Measurements from ENCODE around the gene KIRREL3.

The KIRREL3 gene

GRCh38 chr11:126733685-126734084, 266.9 kb downstream of the KIRREL3 start:
- Histone ChIP-seq H4K8ac (ENCODE audit: low read depth, low read length) (no peak overlapping the region), H3K79me1 (ENCODE audit: low read depth, low read length) (no peaks in the 10 kb centered on the region), H3K9me3 (replicated peaks in 1 of 2; ENCODE audit: control insufficient read depth in 2 of 2, insufficient read depth in 1 of 2, low read depth in 1 of 2, low read length in 2 of 2) (no peaks in the 10 kb centered on the region), H2BK15ac (ENCODE audit: low read length) (no peak overlapping the region), H3K36me3 (replicated peaks in 1 of 2; ENCODE audit: control insufficient read depth in 2 of 2, insufficient read depth in 2 of 2, low read length in 2 of 2) (no peaks in the 10 kb centered on the region), H2BK5ac (ENCODE audit: low read length) (no peak overlapping the region), H3K9ac (ENCODE audit: low read depth, low read length, poor library complexity) (no peak overlapping the region), H3K14ac (ENCODE audit: low read length) (no peak overlapping the region), H2AK5ac (ENCODE audit: low read depth, low read length) (no peak overlapping the region), H3K4me1 (ENCODE audit: control insufficient read depth in 2 of 2, insufficient read depth in 1 of 2, low read depth in 1 of 2, low read length in 2 of 2) (peaks cover 0 to 16% of the 10 kb centered on the region in 2 donors), H3K27me3 (ENCODE audit: control insufficient read depth in 3 of 3, insufficient read depth in 3 of 3, low read depth in 1 of 3, low read length in 3 of 3) (no peaks in the 10 kb centered on the region), H3K18ac (ENCODE audit: low read length) (no peak overlapping the region), H3K4ac (ENCODE audit: low read length) (no peak overlapping the region), H2AFZ (ENCODE audit: low read length) (no peak overlapping the region), H2BK12ac (ENCODE audit: low read length) (no peak overlapping the region), H2BK120ac (ENCODE audit: low read depth, low read length) (no peak overlapping the region), H3K23ac (ENCODE audit: low read depth, low read length, poor library complexity) (no peak overlapping the region), H3K27ac (replicated peaks; ENCODE audit: low read length) (no peak overlapping the region), H3K4me3 (ENCODE audit: low read length in 2 of 2) (no peak overlapping the region), H4K91ac (ENCODE audit: low read depth, low read length, poor library complexity) (no peak overlapping the region), H3K4me2 (ENCODE audit: insufficient read depth, low read length, poor library complexity, severe bottlenecking) (no peak overlapping the region)
- WGBS, 2 donors (ENCODE audit: extremely low coverage in 2 of 2, insufficient read length in 2 of 2, insufficient replicate concordance in 1 of 2): no CpG with 5 or more reads among the region's 2 CpGs
- DNase-seq (ENCODE audit: low spot score): no peak

DNA sequence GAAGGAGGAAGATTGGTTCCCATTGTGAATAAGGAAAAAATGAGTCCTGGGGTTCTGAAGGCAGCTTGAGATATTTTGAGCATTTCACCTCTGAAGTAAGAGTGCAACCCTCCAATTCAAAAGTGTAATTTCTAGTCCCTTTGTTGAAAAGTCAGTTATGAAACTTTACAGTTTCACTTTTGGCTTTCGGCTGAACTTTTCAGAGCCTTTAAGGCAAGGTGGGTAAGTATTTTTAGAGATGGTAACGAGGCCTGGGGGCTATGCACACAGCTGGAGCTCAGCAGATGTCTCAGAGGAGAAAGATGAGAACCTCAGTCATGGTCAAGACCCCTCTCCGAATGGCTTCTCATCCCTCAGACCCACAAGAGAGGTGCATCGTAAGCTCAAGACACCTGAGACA, 267.6 kb downstream of the KIRREL3 start:
- no peak overlapping the region for H3K4me2 ChIP-seq (ENCODE audit: insufficient read depth, low read length, poor library complexity, severe bottlenecking)
- H2BK12ac ChIP-seq (ENCODE audit: low read length): no peak overlapping the region
- no peak overlapping the region for H3K9ac ChIP-seq (ENCODE audit: low read depth, low read length, poor library complexity)
- H2BK5ac ChIP-seq (ENCODE audit: low read length): no peak overlapping the region
- H3K9me3 ChIP-seq (replicated peaks in 1 of 2; ENCODE audit: control insufficient read depth in 2 of 2, insufficient read depth in 1 of 2, low read depth in 1 of 2, low read length in 2 of 2): no peaks in the 10 kb centered on the region
- no peak overlapping the region for H4K8ac ChIP-seq (ENCODE audit: low read depth, low read length)
- H3K27me3 ChIP-seq (ENCODE audit: control insufficient read depth in 3 of 3, insufficient read depth in 3 of 3, low read depth in 1 of 3, low read length in 3 of 3): no peaks in the 10 kb centered on the region
- H2AK5ac ChIP-seq (ENCODE audit: low read depth, low read length): no peak overlapping the region
- H3K23ac ChIP-seq (ENCODE audit: low read depth, low read length, poor library complexity): no peak overlapping the region
- no peak overlapping the region for H2BK15ac ChIP-seq (ENCODE audit: low read length)
- no peak for DNase-seq (ENCODE audit: low spot score)
- H3K4me3 ChIP-seq (ENCODE audit: low read length in 2 of 2): no peak overlapping the region
- no peak overlapping the region for H2BK120ac ChIP-seq (ENCODE audit: low read depth, low read length)
- H2AFZ ChIP-seq (ENCODE audit: low read length): no peak overlapping the region
- no CpG with 5 or more reads among the region's 4 CpGs for WGBS, 2 donors (ENCODE audit: extremely low coverage in 2 of 2, insufficient read length in 2 of 2, insufficient replicate concordance in 1 of 2)
- no peak overlapping the region for H3K27ac ChIP-seq (replicated peaks; ENCODE audit: low read length)
- no peak overlapping the region for H3K4ac ChIP-seq (ENCODE audit: low read length)
- no peaks in the 10 kb centered on the region for H3K79me1 ChIP-seq (ENCODE audit: low read depth, low read length)
- no peak overlapping the region for H4K91ac ChIP-seq (ENCODE audit: low read depth, low read length, poor library complexity)
- H3K36me3 ChIP-seq (replicated peaks in 1 of 2; ENCODE audit: control insufficient read depth in 2 of 2, insufficient read depth in 2 of 2, low read length in 2 of 2): no peaks in the 10 kb centered on the region
- peaks cover 0 to 16% of the 10 kb centered on the region in 2 donors for H3K4me1 ChIP-seq (ENCODE audit: control insufficient read depth in 2 of 2, insufficient read depth in 1 of 2, low read depth in 1 of 2, low read length in 2 of 2)
- no peak overlapping the region for H3K14ac ChIP-seq (ENCODE audit: low read length)
- no peak overlapping the region for H3K18ac ChIP-seq (ENCODE audit: low read length)

- H3K27ac ChIP-seq (replicated peaks; ENCODE audit: low read length): no peak overlapping the region
- no peak overlapping the region for H3K14ac ChIP-seq (ENCODE audit: low read length)
- WGBS, 2 donors (ENCODE audit: extremely low coverage in 2 of 2, insufficient read length in 2 of 2, insufficient replicate concordance in 1 of 2): no CpG with 5 or more reads among the region's 4 CpGs
- H3K9me3 ChIP-seq (replicated peaks in 1 of 2; ENCODE audit: control insufficient read depth in 2 of 2, insufficient read depth in 1 of 2, low read depth in 1 of 2, low read length in 2 of 2): no peaks in the 10 kb centered on the region
- no peak overlapping the region for H2BK12ac ChIP-seq (ENCODE audit: low read length)
- no peak overlapping the region for H3K9ac ChIP-seq (ENCODE audit: low read depth, low read length, poor library complexity)
- no peak overlapping the region for H4K8ac ChIP-seq (ENCODE audit: low read depth, low read length)
- no peaks in the 10 kb centered on the region for H3K79me1 ChIP-seq (ENCODE audit: low read depth, low read length)
- no peaks in the 10 kb centered on the region for H3K36me3 ChIP-seq (replicated peaks in 1 of 2; ENCODE audit: control insufficient read depth in 2 of 2, insufficient read depth in 2 of 2, low read length in 2 of 2)
- no peaks in the 10 kb centered on the region for H3K27me3 ChIP-seq (ENCODE audit: control insufficient read depth in 3 of 3, insufficient read depth in 3 of 3, low read depth in 1 of 3, low read length in 3 of 3)
- no peak overlapping the region for H2BK15ac ChIP-seq (ENCODE audit: low read length)
- H3K4me1 ChIP-seq (ENCODE audit: control insufficient read depth in 2 of 2, insufficient read depth in 1 of 2, low read depth in 1 of 2, low read length in 2 of 2): peaks cover 0 to 15% of the 10 kb centered on the region in 2 donors
- H4K91ac ChIP-seq (ENCODE audit: low read depth, low read length, poor library complexity): no peak overlapping the region
- no peak overlapping the region for H3K23ac ChIP-seq (ENCODE audit: low read depth, low read length, poor library complexity)
- H2AK5ac ChIP-seq (ENCODE audit: low read depth, low read length): no peak overlapping the region
- DNase-seq (ENCODE audit: low spot score): no peak
- no peak overlapping the region for H3K4me2 ChIP-seq (ENCODE audit: insufficient read depth, low read length, poor library complexity, severe bottlenecking)
- H3K18ac ChIP-seq (ENCODE audit: low read length): peak overlapping the region; percentile 16
- no peak overlapping the region for H2AFZ ChIP-seq (ENCODE audit: low read length)
- no peak overlapping the region for H3K4me3 ChIP-seq (ENCODE audit: low read length in 2 of 2)
- no peak overlapping the region for H3K4ac ChIP-seq (ENCODE audit: low read length)
- no peak overlapping the region for H2BK5ac ChIP-seq (ENCODE audit: low read length)
- H2BK120ac ChIP-seq (ENCODE audit: low read depth, low read length): no peak overlapping the region
These were observed 268.9 kb downstream of the KIRREL3 start for GRCh38 chr11:126731576-126732142.

DNA sequence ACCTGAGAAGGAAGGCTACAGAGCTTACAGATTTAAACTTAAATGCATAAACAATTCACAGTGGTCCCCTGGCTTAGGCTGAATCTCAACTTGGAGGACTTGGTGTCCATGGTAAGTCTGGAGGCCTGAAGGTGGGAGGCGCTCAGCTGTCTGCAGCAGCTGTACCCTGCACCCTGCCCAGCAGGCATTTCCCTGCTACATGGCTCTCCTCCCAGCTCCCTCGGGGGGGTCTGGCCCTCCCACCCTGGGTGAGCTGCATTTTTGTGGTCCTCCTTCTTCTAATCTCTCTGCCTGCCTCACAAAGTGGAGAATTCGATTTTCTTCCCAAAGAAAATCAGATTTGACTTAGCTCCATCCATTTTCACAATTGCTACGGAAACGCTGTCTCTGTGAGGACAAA, 273.2 kb downstream of the KIRREL3 start:
- Histone ChIP-seq H2AK5ac (ENCODE audit: low read depth, low read length) (no peak overlapping the region), H2BK15ac (ENCODE audit: low read length) (no peak overlapping the region), H2BK12ac (ENCODE audit: low read length) (no peak overlapping the region), H2AFZ (ENCODE audit: low read length) (no peak overlapping the region), H3K4ac (ENCODE audit: low read length) (no peak overlapping the region), H3K4me1 (ENCODE audit: control insufficient read depth in 2 of 2, insufficient read depth in 1 of 2, low read depth in 1 of 2, low read length in 2 of 2) (peaks cover 0 to 12% of the 10 kb centered on the region in 2 donors), H3K27ac (replicated peaks; ENCODE audit: low read length) (no peak overlapping the region), H4K8ac (ENCODE audit: low read depth, low read length) (no peak overlapping the region), H2BK5ac (ENCODE audit: low read length) (no peak overlapping the region), H2BK120ac (ENCODE audit: low read depth, low read length) (no peak overlapping the region), H3K9ac (ENCODE audit: low read depth, low read length, poor library complexity) (no peak overlapping the region), H3K36me3 (replicated peaks in 1 of 2; ENCODE audit: control insufficient read depth in 2 of 2, insufficient read depth in 2 of 2, low read length in 2 of 2) (no peaks in the 10 kb centered on the region), H3K4me3 (ENCODE audit: low read length in 2 of 2) (no peak overlapping the region), H3K9me3 (replicated peaks in 1 of 2; ENCODE audit: control insufficient read depth in 2 of 2, insufficient read depth in 1 of 2, low read depth in 1 of 2, low read length in 2 of 2) (no peaks in the 10 kb centered on the region), H3K79me1 (ENCODE audit: low read depth, low read length) (no peaks in the 10 kb centered on the region), H3K27me3 (ENCODE audit: control insufficient read depth in 3 of 3, insufficient read depth in 3 of 3, low read depth in 1 of 3, low read length in 3 of 3) (no peaks in the 10 kb centered on the region), H3K18ac (ENCODE audit: low read length) (peak overlapping the region; percentile 73), H3K4me2 (ENCODE audit: insufficient read depth, low read length, poor library complexity, severe bottlenecking) (no peak overlapping the region), H3K14ac (ENCODE audit: low read length) (no peak overlapping the region), H3K23ac (ENCODE audit: low read depth, low read length, poor library complexity) (no peak overlapping the region), H4K91ac (ENCODE audit: low read depth, low read length, poor library complexity) (no peak overlapping the region)
- WGBS, 2 donors (ENCODE audit: extremely low coverage in 2 of 2, insufficient read length in 2 of 2, insufficient replicate concordance in 1 of 2): no CpG with 5 or more reads among the region's 5 CpGs
- DNase-seq (ENCODE audit: low spot score): no peak

Measured in neuronal stem cell (in vitro differentiated cells).